ENCODE results near the gene MICAL3.

Gene MICAL3

DNA sequence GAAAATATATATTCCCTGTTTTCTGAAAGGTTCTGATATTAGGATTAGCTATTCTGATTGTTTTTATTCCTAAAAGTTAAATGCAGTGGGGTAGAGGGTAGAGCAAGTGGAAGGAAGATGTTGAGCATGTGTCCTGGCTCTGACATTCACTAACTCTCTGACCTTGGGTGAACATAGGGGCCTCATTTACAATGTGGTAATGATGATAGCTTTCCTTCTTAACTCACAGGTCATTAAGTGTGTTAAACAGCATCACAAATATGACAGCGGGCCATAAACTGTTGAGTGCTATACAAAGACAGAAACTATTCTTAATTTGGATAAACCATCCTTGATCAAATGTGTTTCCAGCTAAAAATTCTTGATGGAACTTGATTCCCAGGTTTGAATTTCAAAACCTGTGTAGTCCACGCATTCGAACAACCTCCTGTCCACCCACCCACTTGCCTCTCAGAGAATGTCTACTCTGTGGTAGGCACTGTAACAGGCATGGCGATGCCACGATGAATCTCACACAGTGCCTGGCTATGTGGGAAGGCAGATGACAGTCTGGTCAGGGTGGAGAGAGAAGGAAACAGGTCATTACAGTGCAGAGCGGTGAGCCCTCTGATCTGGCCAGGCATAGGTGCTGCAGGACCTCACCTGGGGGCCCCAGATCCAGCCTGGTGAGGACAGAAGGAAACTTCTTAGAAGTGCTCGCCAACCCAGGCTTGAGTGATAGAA lies 34.2 kb upstream of the MICAL3 start:
- no peak for TF ChIP-seq ZFX (IDR thresholded peaks at IDR 0.05; ENCODE audit: borderline replicate concordance)
- TF ChIP-seq CTCF (IDR thresholded peaks at IDR 0.05), result no peak
- H3K27ac ChIP-seq, result peak overlapping the region; percentile 91

- TF ChIP-seq CTCF (IDR thresholded peaks at IDR 0.05), result no peak
- TF ChIP-seq ZFX (IDR thresholded peaks at IDR 0.05; ENCODE audit: borderline replicate concordance), result no peak
- peak overlapping the region; percentile 91 for H3K27ac ChIP-seq
Measured at GRCh38 chr22:18057568-18058209, 33.3 kb upstream of the MICAL3 start.

GRCh38 chr22:18056807-18057474 lies 32.6 kb upstream of the MICAL3 start:
- H3K27ac ChIP-seq, result peak overlapping the region; percentile 91
- TF ChIP-seq ZFX (IDR thresholded peaks at IDR 0.05; ENCODE audit: borderline replicate concordance), result no peak
- TF ChIP-seq CTCF (IDR thresholded peaks at IDR 0.05), result no peak

- TF ChIP-seq ZFX (IDR thresholded peaks at IDR 0.05; ENCODE audit: borderline replicate concordance) (no peak), CTCF (IDR thresholded peaks at IDR 0.05) (no peak)
- H3K27ac ChIP-seq, result peak overlapping the region; percentile 91
Measured at GRCh38 chr22:18056161-18056666, 31.9 kb upstream of the MICAL3 start.

DNA sequence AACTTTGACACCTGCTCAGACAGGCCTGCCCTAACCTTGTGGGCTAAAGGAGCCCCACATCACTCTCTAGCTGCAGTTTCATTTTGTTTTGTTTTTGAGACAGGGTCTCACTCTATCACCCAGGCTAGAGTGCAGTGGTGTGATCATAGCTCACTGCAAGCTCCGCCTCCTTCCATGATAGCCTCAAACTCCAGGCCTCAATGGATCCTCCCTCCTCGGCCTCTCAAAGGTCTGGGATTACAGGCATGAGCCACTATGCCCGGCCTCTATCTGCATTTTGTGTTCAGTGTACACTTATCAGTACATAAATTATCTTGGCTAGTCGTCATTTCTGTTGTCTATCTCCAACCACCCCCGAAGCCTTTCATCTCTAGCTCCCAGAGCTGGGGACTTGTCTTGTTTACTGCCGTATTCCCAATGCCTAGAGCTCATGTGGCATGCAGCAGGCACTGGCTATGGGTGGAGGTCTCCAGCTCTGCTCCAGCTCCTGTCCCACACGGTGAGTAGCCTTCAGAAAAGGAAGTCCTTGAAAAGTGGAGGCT lies 31.3 kb upstream of the MICAL3 start:
- H3K27ac ChIP-seq, result peak overlapping the region; percentile 91
- TF ChIP-seq CTCF (IDR thresholded peaks at IDR 0.05) (no peak), ZFX (IDR thresholded peaks at IDR 0.05; ENCODE audit: borderline replicate concordance) (no peak)

DNA sequence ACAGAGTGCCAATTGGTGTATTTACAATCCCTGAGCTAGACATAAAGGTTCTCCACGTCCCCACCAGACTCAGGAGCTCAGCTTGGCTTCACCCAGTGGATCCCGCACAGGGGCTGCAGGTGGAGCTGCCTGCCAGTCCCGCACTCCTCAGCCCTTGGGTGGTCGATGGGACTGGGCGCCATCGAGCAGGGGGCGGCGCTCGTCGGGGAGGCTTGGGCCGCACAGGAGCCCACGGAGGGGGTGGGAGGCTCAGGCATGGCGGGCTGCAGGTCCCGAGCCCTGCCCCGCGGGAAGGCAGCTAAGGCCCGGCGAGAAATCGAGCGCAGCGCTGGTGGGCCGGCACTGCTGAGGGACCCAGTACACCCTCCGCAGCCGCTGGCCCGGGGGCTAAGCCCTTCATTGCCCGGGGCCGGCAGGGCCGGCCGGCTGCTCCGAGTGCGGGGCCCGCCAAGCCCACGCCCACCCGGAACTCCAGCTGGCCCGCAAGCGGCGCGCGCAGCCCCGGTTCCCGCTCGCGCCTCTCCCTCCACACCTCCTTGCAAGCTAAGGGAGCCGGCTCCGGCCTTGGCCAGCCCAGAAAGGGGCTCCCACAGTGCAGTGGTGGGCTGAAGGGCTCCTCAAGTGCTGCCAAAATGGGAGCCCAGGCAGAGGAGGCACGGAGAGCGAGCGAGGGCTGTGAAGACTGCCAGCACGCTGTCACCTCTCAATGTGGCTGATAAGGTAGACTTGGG lies 29.0 kb upstream of the MICAL3 start:
- H3K27ac ChIP-seq, result peak overlapping the region; percentile 13; the same call in 1 of the 2 replicates

DNA sequence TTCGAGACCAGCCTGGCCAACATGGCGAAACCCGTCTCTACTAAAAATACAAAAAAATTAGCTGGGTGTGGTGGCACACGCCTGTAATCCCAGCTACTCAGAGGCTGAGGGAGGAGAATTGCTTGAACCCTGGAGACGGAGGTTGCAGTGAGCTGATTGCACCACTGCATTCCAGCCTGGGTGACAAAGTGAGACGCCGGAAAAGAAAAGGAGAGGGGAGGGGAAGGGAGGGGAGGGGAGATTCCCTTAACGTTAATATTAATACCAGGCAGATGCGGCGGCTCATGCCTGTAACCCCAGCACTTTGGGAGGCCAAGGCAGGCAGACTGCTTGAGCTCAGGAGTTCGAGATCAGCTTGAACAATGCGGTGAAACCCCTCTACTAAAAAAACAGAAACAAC lies 26.8 kb upstream of the MICAL3 start:
- H3K27ac ChIP-seq, result peak overlapping the region; percentile 55; the same call in 1 of the 2 replicates
